Endothelial cell of umbilical vein (primary cell): ENCODE measurements around the gene C2CD4B. TPM values are rescaled to one million over a fixed set of nuclear protein-coding genes. Genes with fewer than 3 reads are reported as not detected.

Source experiments
- BruUV-seq: library from RNA; stranded (reverse); fragments of 400-500 nt; replicated peaks from 2 replicates; lab custom pipeline; 2021; lab: Mats Ljungman, UMichigan
- CTCF ChIA-PET: fragments of 300-600, 350-600 bp; sonication (Branson Sonifier 250); formaldehyde crosslinking; loops from one replicate; lab custom pipeline; 2021; ENCODE audit warnings: antibody characterized with exemption, inconsistent platforms; lab: Charles Lee
- POLR2A ChIA-PET: fragments of 300-600, 350-600 bp; sonication (Branson Sonifier 250); formaldehyde crosslinking; loops from one replicate; lab custom pipeline; 2021; ENCODE audit warnings: antibody characterized with exemption, inconsistent platforms; lab: Charles Lee
- DNase-seq: peaks from one replicate; pipeline ENCODE4 v3.0.0-alpha.2; 2011; ENCODE audit warnings: low read depth, low spot score
- FAIRE-seq: peaks from 2 replicates; lab custom pipeline; 2011; peaks lifted over from hg19 to GRCh38; lab: Jason Lieb, UNC
- H2AFZ ChIP-seq: 2 replicates; pipeline ENCODE4 v1.6.0; 2012; ENCODE audit warnings: low read depth, low read length, control low read depth, inconsistent platforms
- H3K27ac ChIP-seq: 2 replicates; pipeline ENCODE4 v1.5.1; 2011; ENCODE audit warnings: low read depth, mild to moderate bottlenecking, control low read depth, low read length, moderate library complexity; ENCODE audit not compliant: insufficient read depth
- H3K27me3 ChIP-seq, 2 experiments: 2 replicates each; pipeline versions ENCODE4 v1.6.0 to v1.6.1; 2011; ENCODE audit warnings: low read length in 2 of 2, mixed read lengths in 1 of 2; ENCODE audit not compliant: control insufficient read depth in 2 of 2, insufficient read depth in 2 of 2
- H3K36me3 ChIP-seq, 2 experiments: 2 replicates in 1 of 2; 3 replicates in 1 of 2; pipeline ENCODE4 v1.5.1; 2011; ENCODE audit warnings: low read length in 2 of 2, mild to moderate bottlenecking in 1 of 2, moderate library complexity in 1 of 2; ENCODE audit not compliant: control insufficient read depth in 2 of 2, insufficient read depth in 2 of 2; ENCODE audit errors: extremely low read depth in 1 of 2
- H3K4me1 ChIP-seq: 3 replicates; pipeline ENCODE4 v1.5.1; 2011; ENCODE audit warnings: mild to moderate bottlenecking, low read length; ENCODE audit not compliant: control insufficient read depth, insufficient read depth; ENCODE audit errors: extremely low read depth
- H3K4me2 ChIP-seq: 2 replicates; pipeline ENCODE4 v1.6.1; 2011; ENCODE audit warnings: low read length, control low read depth, mixed read lengths; ENCODE audit not compliant: insufficient read depth
- H3K4me3 ChIP-seq, 3 experiments: fragments of 200-600 bp in 1 of 3; sonication (generic), shearing (Covaris generic) in 1 of 3; replicated peaks in 1 of 3; 2 replicates each; pipeline ENCODE4 v1.5.1; 2011 to 2016; ENCODE audit warnings: control low read depth in 3 of 3, low read length in 3 of 3, mild to moderate bottlenecking in 2 of 3, inconsistent platforms in 1 of 3, low read depth in 1 of 3, moderate library complexity in 1 of 3; ENCODE audit not compliant: insufficient read depth in 1 of 3
- H3K79me2 ChIP-seq: 2 replicates; pipeline ENCODE4 v1.6.0; 2012; ENCODE audit warnings: low read length, inconsistent platforms; ENCODE audit not compliant: control insufficient read depth, insufficient read depth
- H3K9ac ChIP-seq: replicated peaks from 2 replicates; pipeline ENCODE3; 2011; ENCODE audit warnings: low read length, control low read depth; ENCODE audit not compliant: insufficient read depth; ENCODE audit errors: extremely low read depth
- H3K9me1 ChIP-seq: replicated peaks from 3 replicates; pipeline ENCODE4 v1.6.0; 2011; ENCODE audit warnings: mild to moderate bottlenecking, low read length; ENCODE audit not compliant: control insufficient read depth, insufficient read depth; ENCODE audit errors: extremely low read depth
- H3K9me3 ChIP-seq: replicated peaks from 2 replicates; pipeline ENCODE4 v1.5.1; 2012; ENCODE audit warnings: low read length, inconsistent platforms; ENCODE audit not compliant: control insufficient read depth, insufficient read depth
- H4K20me1 ChIP-seq: replicated peaks from 2 replicates; pipeline ENCODE3; 2011; ENCODE audit warnings: mild to moderate bottlenecking, low read length; ENCODE audit not compliant: control insufficient read depth, insufficient read depth; ENCODE audit errors: extremely low read depth
- CTCF ChIP-seq, 2 donors: IDR thresholded peaks; 1 replicate in 1 of 2; 2 replicates in 1 of 2; pipeline ENCODE4 v1.5.1; 2011; ENCODE audit warnings: low read length in 2 of 2, mild to moderate bottlenecking in 2 of 2, moderate library complexity in 2 of 2, control low read depth in 1 of 2, inconsistent platforms in 1 of 2, low read depth in 1 of 2; ENCODE audit not compliant: insufficient read depth in 1 of 2; ENCODE audit errors: extremely low read depth in 1 of 2
- EZH2 ChIP-seq: IDR thresholded peaks from 2 replicates; pipeline ENCODE4 v1.6.1; 2012; ENCODE audit warnings: borderline replicate concordance, low read depth, mild to moderate bottlenecking, moderate library complexity, low read length, inconsistent platforms; ENCODE audit not compliant: severe bottlenecking
- FOS ChIP-seq: IDR thresholded peaks from 2 replicates; pipeline ENCODE4 v1.6.1; 2011; ENCODE audit warnings: mild to moderate bottlenecking, low read length, moderate library complexity, borderline replicate concordance; ENCODE audit not compliant: insufficient read depth
- GATA2 ChIP-seq: IDR thresholded peaks from 2 replicates; pipeline ENCODE4 v1.7.0; 2011; ENCODE audit warnings: low read depth, mild to moderate bottlenecking, moderate library complexity, mixed read lengths, low read length; ENCODE audit not compliant: insufficient read length, insufficient read depth
- JUN ChIP-seq: IDR thresholded peaks from 2 replicates; pipeline ENCODE4 v1.6.1; 2011; ENCODE audit warnings: borderline replicate concordance, low read depth; ENCODE audit not compliant: insufficient read length, insufficient read depth
- MAX ChIP-seq: IDR thresholded peaks from 2 replicates; pipeline ENCODE4 v1.6.1; 2011; ENCODE audit not compliant: insufficient read depth, insufficient read length
- MYC ChIP-seq: IDR thresholded peaks from one replicate; pipeline ENCODE4 v1.6.1; 2011; ENCODE audit warnings: mild to moderate bottlenecking, low read depth, low read length
- POLR2A ChIP-seq: IDR thresholded peaks from 2 replicates; pipeline ENCODE4 v1.6.1; 2012; ENCODE audit warnings: low read depth, mild to moderate bottlenecking, control low read depth, low read length
- POLR2AphosphoS5 ChIP-seq: IDR thresholded peaks from 2 replicates; pipeline ENCODE4 v1.6.1; 2012; ENCODE audit warnings: low read depth, mild to moderate bottlenecking, control low read depth, low read length, moderate library complexity; ENCODE audit not compliant: insufficient read depth
- dilution Hi-C: fragments of 300-500 bp; cut with MboI; formaldehyde crosslinking; loops from one replicate; pipeline ENCODE4 v1.15.0; 2019; ENCODE audit warnings: low sequenced_read_pairs; ENCODE audit not compliant: extremely low pct_ligation_motif_present
- intact Hi-C: fragments of 100-400 bp; cut with micrococcal nuclease; formaldehyde crosslinking; loops from one replicate; pipeline ENCODE4 v1.10.0; 2022
- polyA plus RNA-seq, 4 experiments: library from polyadenylated mRNA; depleted of rRNA in 3 of 4; stranded (reverse) in 3 of 4; unstranded in 1 of 4; fragments of >200 nt; gene quantifications; 2 replicates each; pipeline versions ENCODE4 v1.2.1 to v1.2.3, GENCODE V29; 2011 to 2012; ENCODE audit warnings: missing spikeins in 1 of 4
- total RNA-seq: library from RNA; stranded (reverse); gene quantifications from 2 replicates; pipeline ENCODE4 v1.2.3, GENCODE V29; 2021

Gene C2CD4B
- total and polyA plus RNA-seq, 2 donors (not counting 3 experiments of a cell fraction or from before 2014, with no cell fraction given): 28.4 to 31.7 TPM

DNA sequence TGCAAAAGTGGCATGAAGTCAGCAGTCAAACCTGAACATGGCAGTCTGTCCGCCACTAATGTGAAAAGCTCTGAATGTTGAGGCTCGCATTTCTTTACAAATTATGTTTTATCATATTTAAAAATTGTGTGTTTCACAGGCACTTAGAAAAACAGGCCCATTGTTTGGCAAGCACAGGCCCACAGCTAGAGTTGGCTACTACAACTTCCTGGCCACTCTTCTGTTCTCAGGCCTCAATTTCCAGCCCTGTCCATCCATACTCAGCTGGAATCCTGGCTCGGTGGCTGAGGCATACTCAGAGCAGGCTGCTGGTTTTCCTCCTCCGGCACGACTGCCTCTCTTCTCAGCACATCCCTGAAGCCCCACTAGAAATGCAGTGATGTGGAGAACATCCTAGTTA, 44.3 kb downstream of the C2CD4B start:
- H3K4me3 ChIP-seq: no peak overlapping the region
- no peaks in the 10 kb centered on the region for H3K36me3 ChIP-seq
- H3K27ac ChIP-seq: no peak overlapping the region
- H3K4me1 ChIP-seq: peaks cover 55% of the 10 kb centered on the region
- H3K9ac ChIP-seq: no peak overlapping the region
- dilution Hi-C loops (no loop called here), intact Hi-C loops (no loop called here)
- ChIA-PET CTCF (interaction anchor here (0.7 kb wide), 1 partner anchor 10 kb away, joined by 3 read pairs; no protein-coding TSS in a partner anchor), POLR2A (no interaction called here)
- H3K9me3 ChIP-seq: no peaks in the 10 kb centered on the region
- H3K9me1 ChIP-seq: no peaks in the 10 kb centered on the region
- TF ChIP-seq MYC: no peak
- no peak for TF ChIP-seq MAX
- TF ChIP-seq JUN: no peak
- no peak for TF ChIP-seq POLR2A
- TF ChIP-seq GATA2: no peak
- no peak for TF ChIP-seq FOS
- no peak for TF ChIP-seq CTCF (IDR thresholded peaks at IDR 0.05; ENCODE audit: extremely low read depth in 1 of 2, insufficient read depth in 1 of 2, low read depth in 1 of 2, low read length in 2 of 2)
- TF ChIP-seq POLR2AphosphoS5: no peak
- no peak for TF ChIP-seq EZH2
- no peak overlapping the region for H2AFZ ChIP-seq
- no peaks in the 10 kb centered on the region for H4K20me1 ChIP-seq
- no peak for FAIRE-seq
- DNase-seq: no peak
- no peaks in the 10 kb centered on the region for H3K79me2 ChIP-seq
- BruUV-seq: no TSS peak
- no peak overlapping the region for H3K4me2 ChIP-seq
- no peaks in the 10 kb centered on the region for H3K27me3 ChIP-seq
